ENCODE measurements around the gene FES. TPM values are rescaled to one million over a fixed set of nuclear protein-coding genes. Genes with fewer than 3 reads are reported as not detected.

FES gene
- total and polyA plus RNA-seq, 9 donors = 12.6 to 17.9 (median 16.0) TPM

- peaks cover 51% of the 10 kb centered on the region for H3K4me1 ChIP-seq (ENCODE audit: control insufficient read depth, insufficient read depth, low read length)
- H3K27me3 ChIP-seq (ENCODE audit: control insufficient read depth, insufficient read depth, low read length) = no peaks in the 10 kb centered on the region
- peaks cover 5% of the 10 kb centered on the region for H3K36me3 ChIP-seq (ENCODE audit: control insufficient read depth, insufficient read depth, low read length)
- 44% methylated on average over 6 of the region's 6 CpGs for WGBS (ENCODE audit: insufficient coverage)
- H3K9me3 ChIP-seq (replicated peaks; ENCODE audit: control insufficient read depth, low read depth, low read length) = no peaks in the 10 kb centered on the region
- peak overlapping the region; percentile 93 for H3K27ac ChIP-seq (ENCODE audit: low read length)
- no peak for DNase-seq
- peak overlapping the region; percentile 83 for H3K4me3 ChIP-seq (ENCODE audit: low read length)
Observed at GRCh38 chr15:90931575-90931827, 47.2 kb downstream of the FES start.

DNA sequence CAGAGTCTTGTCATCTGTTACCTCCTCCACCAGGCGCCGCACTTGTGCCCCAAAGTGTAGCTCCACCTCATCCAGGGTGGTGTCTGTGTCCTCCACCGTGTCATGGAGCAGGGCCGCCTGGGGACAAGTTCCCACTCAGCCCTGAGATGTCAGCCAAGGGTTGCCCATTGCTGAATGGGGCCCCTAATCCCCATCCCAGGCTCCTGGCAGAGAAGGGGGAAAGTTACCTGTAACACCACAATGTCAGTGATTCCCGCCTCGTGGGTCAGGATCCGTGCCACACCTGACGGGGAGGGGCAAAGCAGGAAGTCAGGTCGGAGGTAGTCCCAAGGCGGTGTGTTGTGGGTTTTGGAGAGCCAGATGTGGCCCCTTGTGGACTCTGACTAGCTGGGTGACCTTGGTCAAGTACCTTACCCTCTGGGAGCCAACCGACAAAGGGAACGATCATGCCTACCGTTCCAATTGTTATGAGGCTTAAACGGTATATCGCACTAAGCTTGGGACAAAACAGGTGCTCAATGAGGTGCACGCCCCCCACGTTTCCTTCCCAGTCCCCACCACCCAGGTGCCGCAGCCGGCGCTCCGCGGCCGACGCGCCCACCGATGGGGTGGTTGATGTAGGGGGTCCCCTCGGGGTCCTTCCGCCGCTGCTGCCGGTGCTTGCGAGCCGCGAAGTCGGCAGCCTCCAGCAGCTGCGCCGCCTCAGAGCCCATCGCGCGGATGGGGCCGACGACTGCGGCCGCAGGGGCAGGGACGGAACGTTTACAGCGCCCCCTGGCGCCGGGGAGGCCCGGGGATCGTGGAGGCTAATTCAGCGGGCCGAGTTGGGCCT lies 47.7 kb downstream of the FES start, which contains the start of gene HDDC3:
TSS of gene HDDC3 (minus strand) at position 722 of the 832 bp plus-strand sequence. CDS start at position 713, 9 bp downstream.
- H3K4me1 ChIP-seq (ENCODE audit: control insufficient read depth, insufficient read depth, low read length) = peaks cover 51% of the 10 kb centered on the region
- H3K4me3 ChIP-seq (ENCODE audit: low read length) = peak within 1 kb of the TSS; percentile 83
- H3K9me3 ChIP-seq (replicated peaks; ENCODE audit: control insufficient read depth, low read depth, low read length) = no peaks in the 10 kb centered on the region
- peak; percentile 93 for DNase-seq
- no peaks in the 10 kb centered on the region for H3K27me3 ChIP-seq (ENCODE audit: control insufficient read depth, insufficient read depth, low read length)
- peaks cover 10% of the 10 kb centered on the region for H3K36me3 ChIP-seq (ENCODE audit: control insufficient read depth, insufficient read depth, low read length)
- H3K27ac ChIP-seq (ENCODE audit: low read length) = peak within 1 kb of the TSS; percentile 93
- WGBS (ENCODE audit: insufficient coverage) = under 1% methylated on average over 35 of the region's 52 CpGs

DNA sequence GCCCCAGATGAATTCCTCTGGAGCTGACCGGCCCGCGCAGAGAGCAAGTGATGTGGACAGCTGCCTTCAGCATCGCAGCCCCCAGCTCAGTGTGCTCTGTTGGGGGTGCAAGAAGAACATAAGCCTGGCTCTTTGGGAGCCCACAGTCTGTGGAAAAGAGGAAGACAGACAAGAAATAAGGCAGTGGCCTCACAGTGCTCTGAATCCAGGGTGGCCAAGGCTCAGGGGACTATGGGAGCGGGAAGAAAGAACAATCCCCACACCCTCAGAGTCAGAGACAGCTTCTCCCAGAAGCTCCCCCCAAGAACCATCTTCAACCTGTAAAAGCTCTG lies 48.3 kb downstream of the FES start:
- 0% methylated on average over 4 of the region's 5 CpGs for WGBS (ENCODE audit: insufficient coverage)
- no peak for DNase-seq

GRCh38 chr15:90933301-90933700 lies 49.0 kb downstream of the FES start:
- Histone ChIP-seq H3K27ac (ENCODE audit: low read length) (no peak overlapping the region), H3K36me3 (ENCODE audit: control insufficient read depth, insufficient read depth, low read length) (peaks cover 17% of the 10 kb centered on the region), H3K4me3 (ENCODE audit: low read length) (no peak overlapping the region), H3K4me1 (ENCODE audit: control insufficient read depth, insufficient read depth, low read length) (peaks cover 51% of the 10 kb centered on the region), H3K9me3 (replicated peaks; ENCODE audit: control insufficient read depth, low read depth, low read length) (no peaks in the 10 kb centered on the region), H3K27me3 (ENCODE audit: control insufficient read depth, insufficient read depth, low read length) (no peaks in the 10 kb centered on the region)
- no peak for DNase-seq
- WGBS (ENCODE audit: insufficient coverage) = 78% methylated on average over 1 of the region's 1 CpG

More for the DNA sequence above, 48.3 kb downstream of the FES start:
- Histone ChIP-seq H3K36me3 (ENCODE audit: control insufficient read depth, insufficient read depth, low read length) (peaks cover 11% of the 10 kb centered on the region), H3K27me3 (ENCODE audit: control insufficient read depth, insufficient read depth, low read length) (no peaks in the 10 kb centered on the region), H3K4me3 (ENCODE audit: low read length) (no peak overlapping the region), H3K9me3 (replicated peaks; ENCODE audit: control insufficient read depth, low read depth, low read length) (no peaks in the 10 kb centered on the region), H3K27ac (ENCODE audit: low read length) (peak overlapping the region; percentile 45), H3K4me1 (ENCODE audit: control insufficient read depth, insufficient read depth, low read length) (peaks cover 51% of the 10 kb centered on the region)

DNA sequence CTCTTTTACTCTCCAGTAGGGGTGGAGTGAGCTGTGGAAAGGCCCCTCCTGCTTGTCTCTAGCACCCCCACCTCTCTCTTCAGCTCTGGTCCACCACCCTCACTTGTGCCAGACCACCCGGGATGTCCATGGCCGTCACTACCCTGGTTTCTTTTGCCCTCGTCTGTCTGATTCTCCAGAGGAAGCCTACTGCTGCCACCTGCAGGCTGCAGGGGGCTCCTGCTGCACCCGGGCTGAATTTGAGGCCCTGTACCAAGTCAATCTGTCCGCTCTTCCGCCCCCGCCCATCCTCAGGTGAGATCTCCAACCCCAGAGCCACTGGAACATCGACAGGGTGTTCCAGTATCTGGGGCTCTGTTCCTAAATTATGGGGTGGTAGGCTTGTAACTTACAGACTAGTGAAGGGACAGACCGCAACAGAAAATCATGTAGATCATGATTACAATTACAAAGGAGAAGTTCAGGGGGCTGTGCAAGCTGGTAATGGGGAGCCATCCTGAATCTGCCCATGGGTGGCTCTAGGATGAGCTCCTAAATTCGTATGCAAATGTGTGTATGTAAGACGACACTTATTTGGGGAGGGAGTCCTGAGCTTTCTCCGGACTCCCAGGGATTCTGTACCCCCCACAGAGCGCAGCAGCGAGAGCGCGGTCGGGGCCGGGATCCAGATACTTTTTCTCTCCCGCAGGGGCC lies 50.1 kb downstream of the FES start:
- Histone ChIP-seq H3K9me3 (replicated peaks; ENCODE audit: control insufficient read depth, low read depth, low read length) (no peaks in the 10 kb centered on the region), H3K27me3 (ENCODE audit: control insufficient read depth, insufficient read depth, low read length) (no peaks in the 10 kb centered on the region), H3K36me3 (ENCODE audit: control insufficient read depth, insufficient read depth, low read length) (peaks cover 25% of the 10 kb centered on the region), H3K27ac (ENCODE audit: low read length) (peak overlapping the region; percentile 40), H3K4me1 (ENCODE audit: control insufficient read depth, insufficient read depth, low read length) (peaks cover 48% of the 10 kb centered on the region), H3K4me3 (ENCODE audit: low read length) (peak overlapping the region; percentile 73)
- DNase-seq = peak; percentile 87
- 2% methylated on average over 14 of the region's 19 CpGs for WGBS (ENCODE audit: insufficient coverage)

DNA sequence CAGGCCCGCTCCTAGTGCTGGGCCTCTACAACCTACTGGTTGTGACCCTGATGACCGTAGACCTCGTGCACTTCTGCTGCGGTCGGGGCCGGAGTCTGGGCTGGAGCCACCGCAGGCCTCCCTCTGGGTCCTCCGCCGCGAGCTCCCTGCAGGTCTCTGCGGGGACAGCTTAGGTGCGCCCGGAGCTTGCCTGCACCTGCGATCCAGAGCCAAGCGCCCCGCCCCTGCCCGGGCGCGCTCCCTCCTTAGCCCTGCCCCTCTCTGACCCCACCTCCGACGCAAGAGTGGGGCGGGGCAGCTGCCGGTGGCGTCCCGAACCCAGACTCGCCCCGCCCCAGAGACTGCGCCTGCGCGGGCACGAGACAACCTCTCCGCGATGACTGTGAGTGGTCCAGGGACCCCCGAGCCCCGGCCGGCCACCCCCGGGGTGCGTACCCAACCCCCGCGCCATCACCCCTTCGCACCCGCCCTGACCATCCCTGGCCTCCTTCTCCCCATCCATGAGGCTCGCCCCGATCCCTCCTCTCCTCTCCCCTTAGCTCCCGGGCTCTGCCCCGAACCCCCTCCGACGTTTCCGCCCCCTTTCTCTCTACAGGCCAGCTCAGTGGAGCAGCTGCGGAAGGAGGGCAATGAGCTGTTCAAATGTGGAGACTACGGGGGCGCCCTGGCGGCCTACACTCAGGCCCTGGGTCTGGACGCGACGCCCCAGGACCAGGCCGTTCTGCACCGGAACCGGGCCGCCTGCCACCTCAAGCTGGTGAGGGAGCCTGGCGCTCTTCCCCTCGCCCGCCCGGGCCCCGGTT lies 50.8 kb downstream of the FES start, which contains the start of gene UNC45A:
TSS of gene UNC45A (plus strand) at position 337 of the 803 bp plus-strand sequence. CDS start at position 377, 40 bp downstream.
- WGBS (ENCODE audit: insufficient coverage) = under 1% methylated on average over 65 of the region's 65 CpGs
- peaks cover 48% of the 10 kb centered on the region for H3K4me1 ChIP-seq (ENCODE audit: control insufficient read depth, insufficient read depth, low read length)
- peaks cover 32% of the 10 kb centered on the region for H3K36me3 ChIP-seq (ENCODE audit: control insufficient read depth, insufficient read depth, low read length)

GRCh38 chr15:90936823-90937222 lies 52.5 kb downstream of the FES start:
- Histone ChIP-seq H3K4me3 (ENCODE audit: low read length) (no peak overlapping the region), H3K9me3 (replicated peaks; ENCODE audit: control insufficient read depth, low read depth, low read length) (no peaks in the 10 kb centered on the region), H3K27ac (ENCODE audit: low read length) (no peak overlapping the region), H3K27me3 (ENCODE audit: control insufficient read depth, insufficient read depth, low read length) (no peaks in the 10 kb centered on the region), H3K4me1 (ENCODE audit: control insufficient read depth, insufficient read depth, low read length) (peaks cover 33% of the 10 kb centered on the region), H3K36me3 (ENCODE audit: control insufficient read depth, insufficient read depth, low read length) (peaks cover 46% of the 10 kb centered on the region)
- no CpG with 5 or more reads among the region's 1 CpG for WGBS (ENCODE audit: insufficient coverage)
- DNase-seq = no peak

More for the DNA sequence above, 50.8 kb downstream of the FES start, which contains the start of gene UNC45A:
- peak; percentile 95 for DNase-seq
- peak within 1 kb of the TSS; percentile 73 for H3K4me3 ChIP-seq (ENCODE audit: low read length)
- no peaks in the 10 kb centered on the region for H3K27me3 ChIP-seq (ENCODE audit: control insufficient read depth, insufficient read depth, low read length)
- peak within 1 kb of the TSS; percentile 83 for H3K27ac ChIP-seq (ENCODE audit: low read length)
- no peaks in the 10 kb centered on the region for H3K9me3 ChIP-seq (replicated peaks; ENCODE audit: control insufficient read depth, low read depth, low read length)

DNA sequence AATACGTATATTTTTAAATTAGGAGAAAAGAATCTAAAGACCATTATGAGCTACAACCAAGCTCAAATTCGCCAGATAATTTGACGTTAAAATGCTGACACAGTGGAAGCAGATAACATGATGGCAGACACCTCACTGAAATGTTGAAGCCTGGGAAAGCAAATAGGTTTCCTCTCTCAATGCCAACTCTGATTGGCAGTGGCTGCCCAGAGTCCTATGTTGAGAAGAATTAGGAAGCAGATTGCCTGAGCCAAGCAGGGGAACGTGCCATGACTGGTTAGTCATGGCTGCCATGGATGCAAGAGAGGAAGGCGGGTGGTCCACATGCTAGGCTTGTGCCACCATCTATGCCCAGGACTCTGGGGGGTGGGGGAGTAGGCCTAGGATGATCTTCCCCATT lies 54.0 kb downstream of the FES start:
- Histone ChIP-seq H3K4me3 (ENCODE audit: low read length) (no peak overlapping the region), H3K4me1 (ENCODE audit: control insufficient read depth, insufficient read depth, low read length) (peaks cover 21% of the 10 kb centered on the region), H3K27ac (ENCODE audit: low read length) (no peak overlapping the region), H3K27me3 (ENCODE audit: control insufficient read depth, insufficient read depth, low read length) (no peaks in the 10 kb centered on the region), H3K9me3 (replicated peaks; ENCODE audit: control insufficient read depth, low read depth, low read length) (no peaks in the 10 kb centered on the region), H3K36me3 (ENCODE audit: control insufficient read depth, insufficient read depth, low read length) (peaks cover 60% of the 10 kb centered on the region)
- DNase-seq = no peak
- WGBS (ENCODE audit: insufficient coverage) = 100% methylated on average over 1 of the region's 5 CpGs

DNA sequence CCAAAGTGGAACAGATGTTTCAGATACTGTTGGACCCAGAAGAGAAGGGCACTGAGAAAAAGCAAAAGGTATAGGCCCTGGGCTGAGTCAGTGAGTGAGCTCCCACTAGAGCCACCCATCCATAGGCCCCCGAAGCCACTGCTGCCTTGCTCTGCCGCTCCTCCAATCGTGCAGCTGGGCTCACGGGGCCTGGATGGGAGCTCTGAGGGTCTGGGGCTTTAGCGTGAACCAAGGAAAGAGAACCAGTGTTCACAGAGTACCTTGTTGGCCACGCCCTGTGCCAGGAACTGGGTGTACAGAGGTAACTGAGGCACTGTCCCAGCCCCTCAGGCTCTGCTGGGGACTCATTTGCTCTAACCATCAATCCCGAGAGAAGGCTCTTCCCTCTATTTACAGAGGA lies 55.5 kb downstream of the FES start:
- Histone ChIP-seq H3K4me3 (ENCODE audit: low read length) (no peak overlapping the region), H3K4me1 (ENCODE audit: control insufficient read depth, insufficient read depth, low read length) (peaks cover 12% of the 10 kb centered on the region), H3K27me3 (ENCODE audit: control insufficient read depth, insufficient read depth, low read length) (no peaks in the 10 kb centered on the region), H3K9me3 (replicated peaks; ENCODE audit: control insufficient read depth, low read depth, low read length) (no peaks in the 10 kb centered on the region), H3K36me3 (ENCODE audit: control insufficient read depth, insufficient read depth, low read length) (peaks cover 74% of the 10 kb centered on the region), H3K27ac (ENCODE audit: low read length) (no peak overlapping the region)
- DNase-seq = no peak
- WGBS (ENCODE audit: insufficient coverage) = 80% methylated on average over 2 of the region's 7 CpGs

GRCh38 chr15:90941038-90941437 lies 56.7 kb downstream of the FES start:
- 95% methylated on average over 4 of the region's 4 CpGs for WGBS (ENCODE audit: insufficient coverage)
- peaks cover 5% of the 10 kb centered on the region for H3K4me1 ChIP-seq (ENCODE audit: control insufficient read depth, insufficient read depth, low read length)
- peaks cover 81% of the 10 kb centered on the region for H3K36me3 ChIP-seq (ENCODE audit: control insufficient read depth, insufficient read depth, low read length)

More at GRCh38 chr15:90941038-90941437, 56.7 kb downstream of the FES start:
- Histone ChIP-seq H3K27me3 (ENCODE audit: control insufficient read depth, insufficient read depth, low read length) (no peaks in the 10 kb centered on the region), H3K4me3 (ENCODE audit: low read length) (no peak overlapping the region), H3K9me3 (replicated peaks; ENCODE audit: control insufficient read depth, low read depth, low read length) (no peaks in the 10 kb centered on the region), H3K27ac (ENCODE audit: low read length) (no peak overlapping the region)
- DNase-seq = no peak
